HG02970 (cell line): ENCODE results near the gene PXK.

Experiments
- ATAC-seq: cut with Tn5 transposase; IDR thresholded peaks from one replicate; pipeline ENCODE4 v1.9.1; 2021; ENCODE audit warnings: mild to moderate bottlenecking, moderate library complexity, moderate number of reproducible peaks; ENCODE audit not compliant: unreplicated experiment, low FRiP score

Gene PXK

DNA sequence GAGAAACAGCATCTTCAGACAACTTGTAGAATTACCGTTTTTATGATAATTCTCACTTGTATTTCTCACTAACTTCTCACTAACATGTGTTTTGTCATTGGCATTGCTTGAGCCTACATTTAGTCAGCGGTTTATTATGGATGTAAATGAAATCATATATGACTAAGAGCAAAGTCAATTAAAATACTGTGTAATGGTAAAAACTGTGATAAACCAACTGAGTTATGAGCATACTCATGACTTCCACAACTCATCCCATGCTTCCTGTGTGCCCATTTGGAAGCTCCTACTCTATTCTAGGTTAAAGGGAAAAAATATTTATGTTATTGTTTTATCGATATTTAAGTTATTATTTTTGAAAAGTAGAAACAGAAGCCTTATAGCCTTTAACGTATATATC is 12.8 kb downstream of the PXK start:
- ATAC-seq: no peak

DNA sequence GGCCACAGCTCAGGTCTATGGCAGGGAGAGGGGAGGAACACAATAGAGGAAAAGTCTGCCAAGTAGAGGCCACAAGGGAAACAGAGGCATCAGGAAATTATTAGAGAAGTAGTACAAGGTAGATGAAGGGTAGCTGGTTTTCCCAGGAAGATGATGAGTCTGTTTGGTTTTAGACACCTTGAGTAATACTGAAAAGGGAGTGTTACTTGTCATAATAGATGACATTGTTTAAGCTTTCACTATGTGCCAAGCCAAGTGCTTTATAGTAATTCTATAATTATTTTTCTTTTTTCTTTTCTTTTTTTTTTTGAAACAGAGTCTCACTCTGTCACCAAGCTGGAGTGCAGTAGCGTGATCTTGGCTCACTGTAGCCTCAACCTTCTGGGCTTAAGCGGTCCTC is 13.7 kb downstream of the PXK start:
- ATAC-seq: no peak

DNA sequence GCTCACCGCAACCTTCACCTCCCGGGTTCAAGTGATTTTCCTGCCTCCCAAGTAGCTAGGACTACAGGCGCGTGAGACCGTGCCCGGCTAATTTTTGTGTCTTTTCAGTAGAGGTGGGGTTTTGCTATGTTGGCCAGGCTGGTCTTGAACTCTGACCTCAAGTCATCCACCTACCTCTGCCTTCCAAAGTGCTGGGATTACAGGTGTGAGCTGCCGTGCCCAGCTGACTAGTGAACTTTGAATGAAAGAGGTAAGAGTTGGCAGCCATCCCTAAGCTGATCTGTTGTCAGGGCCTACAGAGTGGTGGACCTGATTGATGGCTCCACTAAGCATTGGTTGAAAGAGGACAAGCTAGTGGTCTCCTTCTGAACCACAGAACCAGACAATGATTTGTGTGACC is 15.3 kb downstream of the PXK start:
- no peak for ATAC-seq

DNA sequence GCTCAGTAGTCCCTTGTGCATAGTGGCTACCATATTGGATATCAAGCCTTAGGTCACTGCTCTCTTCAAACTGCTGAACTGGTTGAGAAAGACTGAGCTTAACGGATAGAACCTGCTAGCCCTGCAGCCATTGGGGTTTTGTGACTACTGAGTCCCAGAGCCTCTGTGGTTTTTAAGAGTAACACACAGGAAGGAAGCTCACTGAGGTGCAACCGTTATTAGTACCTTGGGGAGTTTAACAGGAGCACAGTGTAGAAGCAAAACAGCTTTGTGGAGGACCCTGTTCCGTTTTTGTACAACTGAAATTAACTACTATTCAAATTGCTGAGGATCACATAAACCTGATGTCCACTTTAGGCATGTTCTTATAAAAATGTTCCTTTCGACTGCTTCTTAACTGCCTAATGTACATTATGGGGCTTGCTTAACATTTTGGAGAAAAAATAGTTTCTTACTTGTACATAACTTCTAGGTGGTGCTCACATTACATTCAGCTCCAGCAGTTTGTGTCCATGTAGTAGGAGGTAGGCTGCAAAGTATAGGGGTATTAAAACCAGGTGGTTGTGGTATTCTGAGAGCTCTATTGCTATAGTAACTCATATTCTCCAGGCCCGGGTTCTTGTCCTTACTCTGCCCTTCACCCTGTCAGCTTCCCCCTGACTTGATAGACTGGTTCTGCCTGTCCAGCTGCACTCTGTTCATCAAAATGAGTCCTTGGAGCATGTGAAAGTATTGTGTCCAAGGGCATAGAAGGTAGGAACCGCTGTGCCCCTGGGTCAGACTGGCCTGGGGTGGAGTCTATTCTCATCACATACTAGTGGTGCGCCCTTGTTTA is 17.3 kb downstream of the PXK start:
- peak; percentile 68 for ATAC-seq

DNA sequence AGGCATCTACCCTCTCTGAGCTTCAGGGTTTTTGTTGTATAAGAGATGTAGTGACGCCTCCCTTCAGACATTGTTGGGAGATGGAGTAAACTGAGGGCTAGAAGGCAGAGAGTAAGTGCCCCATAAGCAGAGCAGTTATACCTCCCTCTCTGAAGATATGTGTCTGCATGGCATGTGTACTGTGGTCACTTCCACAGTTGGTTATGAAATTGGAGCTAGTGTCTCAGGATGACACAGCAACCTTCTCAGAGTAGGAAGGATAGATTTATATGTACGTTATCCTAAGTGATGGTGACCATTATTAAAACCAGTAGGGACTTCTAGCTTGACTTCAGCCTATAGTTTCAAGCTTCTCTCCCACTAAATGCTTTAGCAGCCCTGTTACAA is 17.9 kb downstream of the PXK start:
- ATAC-seq: no peak

DNA sequence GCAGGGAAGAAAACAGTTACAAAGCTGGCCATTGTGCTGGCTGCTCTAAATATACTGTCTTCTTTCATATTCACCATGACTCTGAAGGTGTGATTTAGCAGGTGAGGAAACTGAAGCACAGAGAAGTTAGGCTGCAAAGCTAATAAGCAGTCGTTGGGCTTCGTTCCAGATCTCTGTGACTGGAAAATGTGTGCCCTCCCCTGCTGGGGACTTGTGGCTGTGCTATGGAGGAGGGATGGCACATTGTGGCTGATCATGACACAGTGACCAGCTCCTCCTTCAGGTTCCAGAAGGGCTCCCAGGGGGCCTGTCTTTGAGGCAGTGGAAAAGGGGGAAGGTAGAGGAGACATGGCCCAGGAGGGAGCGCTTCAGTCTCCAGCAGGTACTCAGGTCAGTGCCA is 19.2 kb downstream of the PXK start:
- ATAC-seq: no peak

DNA sequence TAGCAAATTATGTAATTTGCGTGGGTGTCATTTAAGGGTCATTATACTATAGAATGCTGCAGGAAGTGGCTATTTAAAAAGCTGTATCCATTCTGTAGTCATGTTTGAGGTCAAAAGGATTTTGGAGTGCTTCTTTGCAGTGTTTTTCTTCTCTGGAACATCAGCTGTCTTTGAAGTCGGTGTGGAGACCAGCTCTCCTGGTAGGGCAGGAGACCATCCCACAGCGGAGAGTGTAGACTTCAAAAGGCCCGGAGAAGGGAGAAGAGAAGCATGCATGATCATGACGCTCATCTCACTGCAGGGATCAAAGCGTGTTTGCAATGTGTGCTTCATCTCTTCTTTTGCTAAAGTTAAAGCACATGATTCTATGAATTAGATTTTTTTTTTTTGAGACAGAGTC is 19.9 kb downstream of the PXK start:
- no peak for ATAC-seq

DNA sequence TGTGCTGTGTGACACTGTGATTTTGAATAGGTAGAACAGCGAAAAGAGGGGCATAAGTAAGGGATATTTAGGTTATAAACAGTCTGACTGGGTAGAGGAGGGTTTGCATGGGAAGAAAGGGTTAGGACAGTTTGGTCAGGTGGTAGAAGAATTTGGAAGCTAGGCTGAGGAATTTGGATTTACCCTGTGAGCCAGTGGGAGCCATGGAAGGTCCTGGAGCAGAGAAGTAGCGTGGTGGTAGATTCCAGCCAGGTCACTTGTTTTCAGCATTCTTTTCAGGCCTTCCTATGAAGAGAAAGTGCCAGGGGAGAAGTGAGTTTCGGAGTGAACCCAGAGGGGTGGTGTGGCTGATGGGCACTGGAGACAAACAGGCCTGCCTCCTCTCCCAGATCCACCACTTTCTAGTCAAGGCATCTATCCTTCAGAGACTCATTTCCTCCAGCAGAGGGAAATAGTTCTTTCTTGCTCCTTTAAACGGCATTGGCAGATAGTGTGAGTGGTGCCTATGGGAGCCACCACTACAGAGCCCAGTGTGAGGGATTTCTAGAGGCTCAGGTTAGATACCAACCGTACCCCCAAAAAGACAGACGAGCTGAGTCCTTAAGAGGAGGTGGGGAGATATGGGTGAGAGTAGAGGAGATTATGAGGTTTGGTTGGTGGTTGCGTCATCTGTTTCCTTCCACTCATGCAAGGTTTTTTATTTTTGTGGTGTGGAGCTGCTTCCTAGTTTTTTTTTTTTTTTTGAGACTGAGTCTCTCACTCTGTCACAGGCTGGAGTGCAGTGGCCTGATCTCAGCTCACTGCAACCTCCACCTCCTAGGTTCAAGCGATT is 21.2 kb downstream of the PXK start:
- no peak for ATAC-seq

DNA sequence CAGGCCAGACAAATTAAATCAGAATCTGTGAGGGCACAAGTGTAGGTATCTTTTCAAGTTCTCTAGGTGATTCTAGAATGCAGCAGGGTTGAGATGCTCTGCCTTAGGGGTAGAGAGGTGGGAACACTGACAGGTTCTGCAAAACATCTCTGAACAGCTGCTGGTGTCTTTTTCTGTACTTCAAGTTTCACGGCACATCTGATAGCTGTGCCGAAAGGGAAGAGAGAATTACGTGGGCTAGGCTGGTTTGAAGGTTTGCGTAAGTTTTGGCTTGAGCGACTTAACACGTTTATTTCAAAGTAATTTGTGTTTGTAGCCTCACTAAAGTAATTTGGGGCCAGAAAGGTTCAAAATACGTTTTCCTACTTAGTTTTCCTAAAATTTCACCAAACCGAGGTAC is 22.5 kb downstream of the PXK start:
- ATAC-seq: no peak

DNA sequence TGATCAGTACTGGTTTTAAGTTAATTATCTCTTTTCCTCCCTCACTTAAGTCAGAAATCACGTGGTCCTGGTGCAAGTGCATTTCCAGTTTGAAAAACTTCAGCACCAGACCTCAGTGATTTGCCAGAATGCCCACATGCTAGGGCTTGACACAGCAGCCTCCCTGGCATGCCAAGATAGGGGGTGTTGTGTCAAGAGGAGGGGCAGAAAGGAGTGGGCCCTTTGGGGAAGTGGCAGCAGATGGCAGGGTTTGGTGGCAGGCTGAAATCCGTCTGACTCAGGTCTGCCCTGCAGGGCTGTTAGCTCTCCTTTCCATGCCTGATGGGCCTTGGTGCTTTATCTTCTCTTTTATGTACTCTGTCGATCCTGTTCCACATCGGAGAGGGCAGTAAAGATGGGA is 23.4 kb downstream of the PXK start:
- ATAC-seq: no peak

DNA sequence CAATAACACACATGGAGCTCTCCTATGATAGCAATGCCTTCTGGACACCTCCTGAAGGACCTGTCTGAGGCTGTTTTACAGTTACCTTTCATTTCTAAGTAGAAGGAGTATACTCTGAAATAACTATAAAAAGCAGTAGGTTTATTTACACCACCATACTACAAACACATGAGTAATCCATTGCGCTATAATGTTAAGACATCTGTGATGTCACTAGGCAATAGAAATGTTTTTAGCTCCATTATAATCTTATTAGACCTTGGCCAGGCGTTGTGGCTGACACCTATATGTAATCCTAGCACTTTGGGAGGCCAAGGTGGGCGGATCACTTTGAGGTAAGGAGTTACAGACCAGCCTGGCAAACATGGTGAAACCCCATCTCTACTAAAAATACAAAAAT is 24.7 kb downstream of the PXK start:
- ATAC-seq: no peak

DNA sequence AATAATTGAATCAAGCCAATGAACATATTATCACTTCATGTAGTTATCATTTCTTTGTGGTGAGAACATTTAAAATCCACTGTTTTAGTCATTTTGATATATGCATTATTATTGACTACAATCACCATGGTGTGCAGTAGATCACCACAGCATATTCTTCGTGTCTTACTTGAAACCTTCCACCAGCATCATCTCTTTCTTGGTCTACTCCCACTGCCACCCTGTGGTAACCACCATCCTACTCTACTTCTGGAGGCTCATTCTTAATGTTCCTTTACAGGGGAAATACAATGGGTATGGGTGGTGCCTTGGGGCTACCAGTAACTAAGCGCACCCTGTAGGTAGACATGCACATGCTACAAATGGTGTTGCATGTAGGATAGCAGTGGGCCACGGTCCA is 25.4 kb downstream of the PXK start:
- no peak for ATAC-seq

DNA sequence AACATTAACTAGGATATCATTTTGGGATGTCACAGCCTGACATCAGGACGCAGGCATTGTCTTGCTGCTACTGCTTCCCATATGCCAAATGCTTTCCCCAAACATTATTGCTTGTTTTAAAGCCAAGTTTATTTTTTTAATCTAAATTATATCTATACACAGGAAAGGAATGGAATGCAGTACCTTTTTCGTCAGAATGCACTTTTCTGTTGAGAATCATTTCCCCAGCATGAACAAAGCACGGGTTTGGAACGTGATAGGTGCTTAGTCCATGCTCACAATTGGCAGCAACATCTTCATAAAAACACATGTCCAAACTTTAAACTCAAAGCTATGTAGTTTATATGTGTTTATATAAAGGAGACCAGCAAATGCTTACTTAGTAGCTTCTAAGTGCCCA is 26.1 kb downstream of the PXK start:
- ATAC-seq: no peak

DNA sequence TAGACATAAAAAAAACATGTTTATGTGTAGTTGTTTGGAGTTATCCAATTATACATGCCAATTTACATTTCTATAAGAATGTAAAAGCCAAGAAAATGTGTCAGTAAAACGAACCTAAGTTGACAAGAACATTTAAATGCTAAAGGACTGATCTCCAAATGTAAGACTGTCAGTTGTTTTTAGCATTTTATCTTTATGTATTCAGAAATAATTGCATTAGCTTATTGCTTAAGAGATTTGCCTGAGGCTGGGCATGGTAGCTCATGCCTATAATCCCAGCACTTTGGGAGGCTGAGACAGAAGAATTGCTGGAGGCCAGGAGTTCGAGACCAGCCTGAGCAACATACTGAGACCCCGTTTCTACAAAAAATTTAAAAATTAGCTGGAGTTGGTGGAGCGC is 26.9 kb downstream of the PXK start:
- ATAC-seq: no peak

DNA sequence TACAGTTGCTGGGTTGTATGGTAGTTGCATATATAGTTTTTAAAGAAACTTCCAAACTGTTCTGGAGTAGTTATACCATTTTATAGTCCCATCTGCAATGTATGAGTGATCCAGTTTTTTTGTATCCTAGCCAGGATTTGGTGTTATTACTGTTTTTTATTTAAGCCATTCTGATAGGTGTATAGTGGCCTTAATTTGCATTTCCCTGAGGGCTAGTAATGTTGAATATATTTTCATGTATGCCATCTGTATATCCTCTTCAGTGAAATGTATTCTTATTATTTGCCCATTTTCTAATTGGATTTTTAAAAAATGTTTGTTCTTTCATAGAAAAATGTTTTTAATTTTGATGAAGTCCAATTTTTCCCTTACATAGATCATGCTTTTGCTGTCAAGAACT is 29.2 kb downstream of the PXK start:
- no peak for ATAC-seq

DNA sequence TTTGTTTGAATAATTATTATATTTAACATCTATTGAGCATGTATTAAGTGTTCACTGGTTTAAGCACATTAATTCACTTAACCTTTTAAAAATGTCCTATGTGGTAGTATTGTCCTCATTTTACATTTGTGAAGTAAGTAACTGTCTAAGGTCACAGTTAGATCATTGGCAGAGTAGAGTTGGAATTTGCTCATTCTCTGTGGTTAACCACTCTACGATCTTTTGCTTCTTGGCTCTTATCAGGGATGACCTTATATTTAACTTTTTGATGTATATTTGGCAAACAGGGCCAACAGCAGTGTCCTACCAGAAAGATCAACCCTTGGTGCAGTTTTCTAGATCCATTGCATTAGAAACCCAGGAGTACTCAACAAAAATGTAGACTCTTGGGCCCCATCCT is 34.0 kb downstream of the PXK start:
- no peak for ATAC-seq

DNA sequence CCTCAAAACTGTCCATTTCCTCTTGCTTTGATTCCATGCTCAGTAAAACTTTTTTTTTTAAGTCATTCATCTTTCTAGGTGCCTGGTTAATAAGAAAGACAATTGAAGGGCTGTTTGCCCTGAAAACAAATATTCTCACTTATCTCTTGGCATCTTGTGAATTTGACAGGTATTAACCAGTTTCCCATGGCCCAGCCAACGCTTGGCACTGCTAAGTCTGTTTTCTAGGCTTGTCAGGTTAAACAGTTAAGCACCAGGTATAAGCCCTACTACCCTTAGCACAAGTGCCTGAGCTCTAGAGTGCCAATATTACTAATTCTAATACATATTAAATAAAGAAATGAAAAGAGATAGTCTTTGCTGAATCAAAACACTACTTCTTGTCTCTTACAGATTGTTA is 36.3 kb downstream of the PXK start:
- no peak for ATAC-seq

DNA sequence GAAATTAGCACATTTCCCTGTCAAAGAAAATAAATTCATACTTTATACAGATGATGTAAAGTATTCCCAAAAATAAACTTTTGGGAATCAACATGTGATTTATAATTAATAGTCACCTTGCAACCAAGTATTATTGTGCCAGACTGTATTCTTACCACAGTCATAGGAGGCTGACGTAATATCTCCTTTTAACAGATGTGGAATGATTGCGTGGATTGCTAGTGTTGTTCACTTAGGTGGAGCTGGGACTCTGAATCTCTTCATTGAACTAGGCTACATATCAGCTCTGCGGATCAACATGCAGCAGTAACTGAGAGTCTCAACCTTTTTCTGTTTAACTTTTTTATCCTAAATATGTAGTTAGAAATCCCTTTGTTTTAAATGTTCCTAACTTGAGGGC is 37.2 kb downstream of the PXK start:
- no peak for ATAC-seq

DNA sequence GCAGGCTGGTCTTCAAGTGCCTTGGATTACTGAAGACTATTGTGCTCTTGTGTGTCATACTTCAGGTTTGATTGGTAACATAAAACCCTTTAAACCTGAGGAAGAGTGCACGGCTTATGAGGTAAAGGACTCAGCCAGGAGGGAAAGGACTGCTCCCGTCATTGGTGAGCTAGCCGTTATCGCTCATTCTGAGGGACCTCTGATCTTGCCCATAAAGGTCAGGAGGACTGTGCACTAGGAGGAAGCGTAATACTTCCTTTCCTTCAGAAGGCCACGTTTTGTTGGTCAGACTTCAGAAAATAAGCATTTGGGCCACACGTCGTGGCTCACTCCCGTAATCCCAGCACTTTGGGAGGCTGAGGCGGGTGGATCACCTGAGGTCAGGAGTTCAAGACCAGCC is 37.7 kb downstream of the PXK start:
- no peak for ATAC-seq

DNA sequence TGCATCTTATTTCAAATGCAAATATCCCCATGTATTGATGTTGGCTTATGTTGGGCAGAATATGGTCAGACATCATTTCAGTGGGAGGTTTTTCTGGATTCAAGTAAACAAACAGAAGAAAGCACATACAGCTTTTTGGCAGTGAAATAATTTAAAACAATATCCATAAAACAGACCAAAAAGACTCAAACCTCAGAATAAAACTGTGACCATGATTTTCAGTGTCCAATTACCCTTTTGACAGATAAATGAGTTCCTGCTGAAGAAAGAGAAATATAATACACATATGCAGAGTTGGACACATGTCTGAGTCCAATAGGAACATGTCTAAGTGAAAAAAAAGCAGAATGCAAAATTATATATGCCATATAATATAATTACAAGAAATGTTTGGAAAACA is 39.1 kb downstream of the PXK start:
- ATAC-seq: no peak

DNA sequence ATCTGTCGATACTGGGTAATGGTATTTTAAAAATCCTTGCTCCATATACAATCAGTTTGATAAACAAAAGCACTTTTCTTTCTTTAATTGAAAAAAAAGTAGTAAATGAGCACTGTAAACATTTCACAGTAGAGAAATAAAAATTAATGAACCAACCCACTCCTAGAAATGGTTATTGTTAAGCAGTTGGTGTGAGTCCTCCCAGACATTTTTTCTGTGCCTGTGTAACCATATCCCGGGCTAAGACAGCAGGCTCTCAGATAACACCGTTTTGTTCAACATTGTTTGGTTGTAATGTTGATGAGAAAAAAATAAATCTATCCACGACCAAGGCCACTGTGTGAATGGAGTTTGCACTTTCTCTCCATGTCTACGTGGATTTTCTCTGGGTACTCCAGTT is 42.6 kb downstream of the PXK start:
- no peak for ATAC-seq

DNA sequence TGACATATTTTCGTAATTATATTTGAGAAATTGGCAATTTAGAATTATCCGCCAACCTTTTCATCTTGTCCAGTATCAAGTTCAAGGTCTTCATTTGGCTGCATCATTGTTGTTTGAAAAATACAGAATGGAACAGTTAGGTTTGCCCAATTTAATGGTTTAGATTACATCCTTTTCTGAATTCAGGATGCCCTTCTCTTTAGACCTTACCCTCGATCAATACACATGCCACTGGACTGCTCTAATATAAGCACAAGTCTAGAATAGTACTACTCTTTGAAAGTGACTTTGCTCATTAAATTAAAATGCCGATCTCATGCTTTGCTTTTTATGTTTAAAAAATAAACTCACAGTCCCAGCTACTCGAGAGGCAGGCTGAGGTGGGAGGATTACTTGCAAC is 44.5 kb downstream of the PXK start:
- no peak for ATAC-seq
